SH-SY5Y (cell line): ENCODE data around the gene COLQ.

Experiments used
- GATA2 ChIP-seq: IDR thresholded peaks from 2 replicates; pipeline ENCODE4 v1.6.1; 2011; ENCODE audit warnings: mild to moderate bottlenecking, low read depth, low read length
- GATA3 ChIP-seq: IDR thresholded peaks from 2 replicates; pipeline ENCODE4 v1.6.1; 2011; ENCODE audit warnings: low read depth, mild to moderate bottlenecking, low read length, moderate library complexity

DNA sequence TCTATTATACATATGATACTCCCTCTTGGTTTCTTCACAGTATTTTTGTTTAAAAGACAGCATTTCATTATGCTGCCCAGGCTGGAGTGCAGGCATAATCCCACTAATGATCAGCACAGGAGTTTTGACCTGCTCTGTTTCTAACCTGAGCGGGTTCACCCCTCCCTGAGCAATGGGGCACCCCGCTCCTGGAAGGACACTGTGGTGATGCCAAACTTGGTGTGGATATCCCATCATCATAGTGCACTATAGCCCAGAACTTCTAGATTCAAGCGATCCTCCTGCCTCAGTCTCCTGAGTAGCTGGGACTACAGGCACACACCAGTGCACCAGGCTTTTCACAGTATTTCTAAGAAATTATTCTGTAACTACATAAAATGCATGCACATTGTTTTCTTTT lies 14.9 kb downstream of the COLQ start:
- no peak for TF ChIP-seq GATA2
- no peak for TF ChIP-seq GATA3
